Measurements from ENCODE around the gene DENND5A. TPM values are rescaled to one million over a fixed set of nuclear protein-coding genes. Genes with fewer than 3 reads are reported as not detected.

The DENND5A gene
- total and polyA plus RNA-seq, 2 of the 8 experiments (the other 6 are each of a cell fraction or from before 2014, with no cell fraction given) = 65.7 to 139 TPM

DNA sequence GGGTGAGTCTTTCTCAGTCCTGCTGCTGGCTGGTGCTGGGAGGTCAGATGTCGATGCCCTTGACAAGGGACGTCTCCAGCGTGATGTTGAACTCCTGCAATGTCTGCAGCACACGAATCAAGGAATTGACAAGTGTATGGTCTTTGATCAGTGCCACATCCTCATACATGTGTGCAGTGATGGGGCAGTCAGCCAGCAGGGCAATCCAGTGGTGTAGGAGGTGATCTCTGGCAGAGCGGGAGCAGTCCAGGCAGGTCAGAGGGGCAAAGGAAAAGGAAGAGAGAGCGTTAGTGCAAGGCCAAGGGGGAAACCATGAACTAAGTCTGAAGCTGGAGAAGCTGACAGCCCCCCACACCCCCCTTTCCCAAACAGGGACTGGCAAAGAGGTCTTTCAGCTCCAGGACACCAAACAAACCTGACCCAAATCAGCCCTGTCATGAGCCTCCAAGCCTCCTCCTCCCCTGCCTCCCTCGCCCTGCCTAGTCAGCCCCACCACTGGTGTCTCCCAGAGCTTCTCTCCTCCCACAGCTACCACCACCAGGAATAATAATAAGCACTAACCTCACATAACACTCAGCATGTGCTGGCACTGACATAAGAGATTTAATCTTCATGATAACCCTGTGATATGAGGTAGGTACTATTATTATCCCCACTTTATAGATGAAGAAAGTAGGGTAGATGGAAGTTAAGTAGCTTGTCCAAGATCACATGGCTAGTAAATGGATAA is 125.4 kb downstream of the DENND5A start (continued):
- TF ChIP-seq BCL11A (IDR thresholded peaks at IDR 0.05; ENCODE audit: low read depth in 2 of 2, low read length in 2 of 2) (no peak), BRCA1 (IDR thresholded peaks at IDR 0.05; ENCODE audit: low read depth, low read length) (no peak), POLR2A (IDR thresholded peaks at IDR 0.05; ENCODE audit: control extremely low read depth in 1 of 2, low read depth in 2 of 2, low read length in 2 of 2) (no peak), JUND (IDR thresholded peaks at IDR 0.05; ENCODE audit: low read length) (no peak)

Measured in H1 (cell line).